GM23338 (cell line): ENCODE measurements around the gene POMT2. TPM values are rescaled to one million over a fixed set of nuclear protein-coding genes. Genes with fewer than 3 reads are reported as not detected.

Source experiments
- ATAC-seq: fragments of 200-7000 bp; cut with Tn5 transposase; 3 replicates; pipeline ENCODE4 v1.9.1; 2020
- DNase-seq: peaks from one replicate; pipeline ENCODE4 v3.0.0-alpha.2; 2015; ENCODE audit warnings: low spot score
- H2AFZ ChIP-seq: fragments of 200-600 bp; sonication (generic); 2 replicates; pipeline ENCODE4 v1.8.0; 2016; ENCODE audit warnings: antibody characterized with exemption, mild to moderate bottlenecking, moderate library complexity
- H3F3A ChIP-seq: fragments of 200-600 bp; sonication (generic); replicated peaks from 2 replicates; pipeline ENCODE4 v1.8.0; 2017; ENCODE audit warnings: antibody characterized with exemption, mixed run types, low read depth
- H3K27ac ChIP-seq: fragments of 200-600 bp; sonication (generic); 2 replicates; pipeline ENCODE4 v1.6.1; 2016; ENCODE audit warnings: low read depth
- H3K27me3 ChIP-seq: fragments of 200-600 bp; sonication (generic); 2 replicates; pipeline ENCODE4 v1.8.0; 2016; ENCODE audit warnings: mild to moderate bottlenecking, mixed run types, moderate library complexity; ENCODE audit not compliant: insufficient read depth
- H3K36me3 ChIP-seq: fragments of 200-600 bp; sonication (generic); 2 replicates; pipeline ENCODE4 v1.8.0; 2016; ENCODE audit warnings: mild to moderate bottlenecking; ENCODE audit not compliant: insufficient read depth
- H3K4me1 ChIP-seq: fragments of 200-600 bp; sonication (generic); 2 replicates; pipeline ENCODE4 v1.8.0; 2016; ENCODE audit warnings: mild to moderate bottlenecking, moderate library complexity; ENCODE audit not compliant: insufficient read depth
- H3K4me2 ChIP-seq: fragments of 200-600 bp; sonication (generic); 2 replicates; pipeline ENCODE4 v1.7.1; 2017; ENCODE audit warnings: mixed run types
- H3K4me3 ChIP-seq: fragments of 200-600 bp; sonication (generic); 2 replicates; pipeline ENCODE4 v1.6.1; 2016; ENCODE audit warnings: mixed run types
- H3K79me2 ChIP-seq: fragments of 200-600 bp; sonication (generic); replicated peaks from 2 replicates; pipeline ENCODE4 v1.8.0; 2017; ENCODE audit warnings: mild to moderate bottlenecking; ENCODE audit not compliant: insufficient read depth
- H3K9me2 ChIP-seq: fragments of 200-600 bp; sonication (generic); 2 replicates; pipeline ENCODE4 v1.8.0; 2017; ENCODE audit not compliant: insufficient read depth
- H4K20me1 ChIP-seq: fragments of 200-600 bp; sonication (generic); replicated peaks from 2 replicates; pipeline ENCODE4 v1.8.0; 2017; ENCODE audit warnings: mild to moderate bottlenecking; ENCODE audit not compliant: insufficient read depth
- H3K27ac Mint-ChIP-seq: 2 replicates; pipeline ENCODE4 v1.8.0; 2020; ENCODE audit warnings: inconsistent platforms, mild to moderate bottlenecking, moderate library complexity, mixed read lengths
- H3K27me3 Mint-ChIP-seq: 3 replicates; pipeline ENCODE4 v1.8.0; 2022; ENCODE audit warnings: low read depth, mild to moderate bottlenecking, moderate library complexity, mixed read lengths, inconsistent platforms; ENCODE audit not compliant: insufficient read depth, poor library complexity
- H3K36me3 Mint-ChIP-seq: 3 replicates; pipeline ENCODE4 v1.8.0; 2021; ENCODE audit warnings: low read depth, mild to moderate bottlenecking, inconsistent platforms, moderate library complexity, mixed read lengths
- H3K4me1 Mint-ChIP-seq: 3 replicates; pipeline ENCODE4 v1.8.0; 2020; ENCODE audit warnings: mild to moderate bottlenecking, inconsistent platforms, mixed read lengths
- H3K4me3 Mint-ChIP-seq: 3 replicates; pipeline ENCODE4 v1.8.0; 2021; ENCODE audit warnings: moderate library complexity, mild to moderate bottlenecking, inconsistent platforms, mixed read lengths
- H3K9me3 Mint-ChIP-seq: 3 replicates; pipeline ENCODE4 v1.8.0; 2020; ENCODE audit warnings: moderate library complexity, mild to moderate bottlenecking, inconsistent platforms, mixed read lengths
- CREB1 ChIP-seq: fragments of 250-450 bp; sonication (Bioruptor Pico); IDR thresholded peaks from 2 replicates; pipeline ENCODE4 v1.5.0; 2020; ENCODE audit warnings: low read depth, mild to moderate bottlenecking, moderate library complexity
- ETS1 ChIP-seq: IDR thresholded peaks from 2 replicates; pipeline ENCODE4 v1.6.1; 2016; ENCODE audit warnings: antibody characterized with exemption
- EZH2 ChIP-seq: fragments of 200-600 bp; sonication (generic); IDR thresholded peaks from one replicate; pipeline ENCODE4 v1.8.0; 2017; ENCODE audit warnings: antibody characterized with exemption, mild to moderate bottlenecking, low read depth; ENCODE audit not compliant: unreplicated experiment
- EZH2phosphoT487 ChIP-seq: fragments of 200-600 bp; sonication (generic); IDR thresholded peaks from one replicate; pipeline ENCODE4 v1.8.1; 2018; ENCODE audit warnings: antibody characterized with exemption; ENCODE audit not compliant: unreplicated experiment
- JUNB ChIP-seq: IDR thresholded peaks from one replicate; pipeline ENCODE4 v1.6.1; 2016; ENCODE audit warnings: antibody characterized with exemption; ENCODE audit not compliant: unreplicated experiment
- NANOG ChIP-seq: IDR thresholded peaks from 2 replicates; pipeline ENCODE4 v1.6.1; 2016; ENCODE audit warnings: antibody characterized with exemption, borderline replicate concordance
- POLR2AphosphoS5 ChIP-seq: IDR thresholded peaks from 2 replicates; pipeline ENCODE4 v1.6.1; 2016; ENCODE audit warnings: antibody characterized with exemption, low read depth
- REST ChIP-seq: IDR thresholded peaks from one replicate; pipeline ENCODE4 v1.6.1; 2018; ENCODE audit warnings: antibody characterized with exemption; ENCODE audit not compliant: unreplicated experiment
- STAT1 ChIP-seq: IDR thresholded peaks from one replicate; pipeline ENCODE4 v1.6.1; 2016; ENCODE audit warnings: antibody characterized with exemption; ENCODE audit not compliant: unreplicated experiment
- ZNF114 ChIP-seq: fragments of 250-450 bp; sonication (Bioruptor Pico); IDR thresholded peaks from 2 replicates; pipeline ENCODE4 v1.5.0; 2020; ENCODE audit warnings: mild to moderate bottlenecking, moderate library complexity
- ZNF331 ChIP-seq: fragments of 250-450 bp; sonication (Bioruptor Pico); IDR thresholded peaks from 2 replicates; pipeline ENCODE4 v1.5.0; 2020; ENCODE audit warnings: low read depth, mild to moderate bottlenecking, moderate library complexity
- ZNF462 ChIP-seq: fragments of 250-450 bp; sonication (Bioruptor Pico); IDR thresholded peaks from 2 replicates; pipeline ENCODE4 v1.5.0; 2020; ENCODE audit warnings: mild to moderate bottlenecking, moderate library complexity
- polyA plus RNA-seq: library from polyadenylated mRNA; unstranded; fragments of >200 nt; fragmentation: Nextera tagmentation; extraction: Ambion mirVana; gene quantifications from 2 replicates; pipeline ENCODE4 v1.2.1, GENCODE V29; 2016
- total RNA-seq: library from RNA; depleted of rRNA; stranded (reverse); fragments of >200 nt; shearing (Covaris generic); gene quantifications from 2 replicates; pipeline ENCODE4 v1.2.3, GENCODE V29; 2014

Gene POMT2
- total and polyA plus RNA-seq, 2 experiments from 2014 or later, result 24.3 to 29.9 TPM

- TF ChIP-seq EZH2 (no peak), NANOG (no peak), EZH2phosphoT487 (no peak)
Measured at GRCh38 chr14:77305696-77306095, 15.0 kb downstream of the POMT2 start (continued).

GRCh38 chr14:77303417-77304156 is 17.1 kb downstream of the POMT2 start:
- Histone ChIP-seq H3K79me2 (no peaks in the 10 kb centered on the region), H3F3A (no peaks in the 10 kb centered on the region; the same call in 1 of the 2 replicates), H3K27ac (no peak overlapping the region), H3K4me1 (no peaks in the 10 kb centered on the region), H3K9me2 (no peaks in the 10 kb centered on the region), H2AFZ (no peak overlapping the region), H3K4me3 (no peak overlapping the region), H3K4me2 (no peak overlapping the region), H4K20me1 (no peaks in the 10 kb centered on the region; the same call in 1 of the 2 replicates), H3K36me3 (no peaks in the 10 kb centered on the region; the same call in 1 of the 2 replicates), H3K27me3 (no peaks in the 10 kb centered on the region)
- peaks cover 2% of the 10 kb centered on the region for H3K27me3 Mint-ChIP-seq
- no peak overlapping the region for H3K4me3 Mint-ChIP-seq
- H3K4me1 Mint-ChIP-seq, result peaks cover 6% of the 10 kb centered on the region; the same call in 2 of the 3 replicates
- peaks cover under 1% of the 10 kb centered on the region; the same call in 2 of the 3 replicates for H3K36me3 Mint-ChIP-seq
- H3K27ac Mint-ChIP-seq, result peak overlapping the region; percentile 39; the same call in 1 of the 2 replicates
- H3K9me3 Mint-ChIP-seq, result no peaks in the 10 kb centered on the region
- DNase-seq, result no peak
- no peak for ATAC-seq
- TF ChIP-seq EZH2 (no peak), ZNF114 (CRISPR knock-in tag) (no peak), NANOG (no peak), EZH2phosphoT487 (no peak), POLR2AphosphoS5 (no peak), ZNF462 (CRISPR knock-in tag) (no peak), REST (no peak), JUNB (no peak), ETS1 (no peak), CREB1 (CRISPR knock-in tag) (no peak), ZNF331 (no peak), STAT1 (no peak)
